Stimulated activated CD4-positive, alpha-beta T cell treated with anti-CD3 and anti-CD28 coated beads, TNF-alpha, amount 100 ng/mL, for 48 hours (primary cell): Measurements from ENCODE around the gene HSPA2.

Experiments used
- DNase-seq, 3 donors: peaks; one replicate each; pipeline ENCODE4 v3.0.0-alpha.2; 2020; ENCODE audit warnings: low read depth in 3 of 3

Gene HSPA2

GRCh38 chr14:64540208-64541202 lies at the start of gene HSPA2:
Gene HSPA2 (plus strand): TSS chr14:64540741. CDS start chr14:64540850, 109 bp downstream.
- peak; percentile 89 to 94 (median 92) for DNase-seq

DNA sequence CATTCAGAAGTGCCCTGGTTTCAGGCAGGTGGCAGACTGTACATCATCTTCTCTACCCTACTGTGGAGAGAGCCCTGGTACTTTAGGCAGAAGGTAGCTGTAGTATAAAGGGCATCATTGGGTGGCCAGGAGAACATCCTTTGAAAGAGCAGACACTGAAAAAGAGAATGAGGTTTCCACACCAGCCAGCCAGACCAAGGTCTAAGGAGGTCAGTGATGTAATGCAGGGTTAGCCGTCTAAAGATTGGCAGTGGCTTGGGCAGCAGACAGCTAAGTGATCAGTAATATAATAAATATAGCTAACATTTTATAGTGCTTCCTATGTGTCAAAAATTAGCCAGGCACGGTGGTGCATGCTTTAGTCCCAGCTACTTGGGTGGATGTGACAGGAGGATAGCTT lies 48.9 kb upstream of the HSPA2 start:
- DNase-seq: no peak

GRCh38 chr14:64493455-64493854 lies 47.1 kb upstream of the HSPA2 start:
- no peak for DNase-seq

GRCh38 chr14:64495252-64495651 lies 45.3 kb upstream of the HSPA2 start:
- DNase-seq: no peak

DNA sequence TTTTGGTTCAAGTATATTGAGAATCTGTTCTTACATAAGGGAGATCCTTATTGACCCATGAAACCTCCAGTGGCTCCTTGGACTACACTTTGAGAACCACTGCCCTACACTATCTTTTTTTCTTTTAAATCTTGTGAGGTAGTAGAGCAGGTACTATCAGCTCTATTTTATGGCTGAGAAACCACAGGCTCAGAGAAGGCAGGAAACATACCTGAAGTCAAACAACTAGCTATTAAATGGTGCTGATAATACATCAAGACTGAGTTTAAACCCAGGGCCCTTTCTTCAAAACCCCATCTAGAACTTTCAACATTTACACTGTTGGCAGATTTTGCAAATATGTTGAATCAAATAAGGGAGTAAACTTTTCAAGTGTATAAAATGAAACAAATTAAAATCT lies 43.8 kb upstream of the HSPA2 start:
- DNase-seq: no peak

GRCh38 chr14:64500088-64500487 lies 40.5 kb upstream of the HSPA2 start:
- no peak for DNase-seq

DNA sequence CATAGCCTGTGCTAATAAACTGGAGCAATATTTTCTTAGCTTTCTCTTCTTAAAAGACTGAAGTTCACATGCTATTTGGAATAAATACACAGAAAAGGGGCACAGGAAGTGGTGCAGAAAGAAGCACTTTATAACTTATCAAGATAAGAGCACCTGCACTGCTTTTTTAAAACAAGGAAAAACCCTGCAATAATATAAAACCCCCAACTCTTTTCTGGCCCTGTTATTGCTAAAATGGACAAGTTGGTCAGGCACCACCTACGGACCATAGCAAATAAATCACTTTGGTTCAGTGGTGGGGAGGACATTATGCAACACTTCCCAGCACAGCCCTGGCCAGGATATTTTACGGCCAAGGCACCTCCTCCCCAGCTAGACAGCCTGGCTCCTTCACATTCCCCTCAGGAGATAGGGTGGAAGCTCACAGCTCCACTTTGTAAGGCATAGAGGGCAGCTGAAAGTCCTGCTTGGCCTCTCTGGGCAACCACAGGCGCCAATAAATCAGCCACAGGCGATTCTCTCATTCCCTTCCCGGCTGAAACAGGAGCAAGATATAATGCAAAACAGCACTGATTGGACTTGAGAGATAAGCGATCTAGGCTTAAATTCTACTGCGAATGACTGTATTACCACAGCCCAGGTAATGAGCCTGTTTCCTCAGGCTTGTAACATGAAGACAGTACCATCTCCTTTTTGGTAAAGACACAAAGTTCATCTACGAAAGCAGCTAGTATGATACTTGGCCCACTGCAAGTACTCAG lies 39.0 kb upstream of the HSPA2 start:
- DNase-seq: no peak

DNA sequence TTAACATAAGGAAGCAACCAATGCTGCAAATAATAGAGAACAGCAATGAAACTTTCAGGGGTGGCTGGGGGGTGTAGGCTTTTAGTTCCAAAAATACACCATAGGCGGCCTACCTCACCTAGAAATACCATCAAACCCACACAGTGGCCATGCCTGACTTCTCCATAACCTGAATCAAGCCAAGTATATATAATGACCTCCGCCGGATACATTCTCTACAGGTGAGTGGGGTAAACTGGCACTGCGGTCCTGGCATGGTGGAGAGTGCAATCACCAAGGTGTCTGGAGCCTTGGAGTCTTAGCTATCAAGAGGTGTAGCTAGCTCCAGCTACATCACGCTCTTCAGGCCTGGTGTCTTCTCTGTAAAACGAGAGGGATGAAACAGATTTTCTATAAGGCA lies 38.1 kb upstream of the HSPA2 start:
- no peak for DNase-seq

GRCh38 chr14:64502887-64503433 lies 37.6 kb upstream of the HSPA2 start:
- no peak for DNase-seq

- DNase-seq: peak; percentile 80 to 89 (median 89)
These were observed 36.9 kb upstream of the HSPA2 start, which contains the start of gene ZBTB25 for GRCh38 chr14:64503434-64504309. Gene ZBTB25 (minus strand): TSS chr14:64503838. CDS start chr14:64490533, 13,305 bp downstream.

DNA sequence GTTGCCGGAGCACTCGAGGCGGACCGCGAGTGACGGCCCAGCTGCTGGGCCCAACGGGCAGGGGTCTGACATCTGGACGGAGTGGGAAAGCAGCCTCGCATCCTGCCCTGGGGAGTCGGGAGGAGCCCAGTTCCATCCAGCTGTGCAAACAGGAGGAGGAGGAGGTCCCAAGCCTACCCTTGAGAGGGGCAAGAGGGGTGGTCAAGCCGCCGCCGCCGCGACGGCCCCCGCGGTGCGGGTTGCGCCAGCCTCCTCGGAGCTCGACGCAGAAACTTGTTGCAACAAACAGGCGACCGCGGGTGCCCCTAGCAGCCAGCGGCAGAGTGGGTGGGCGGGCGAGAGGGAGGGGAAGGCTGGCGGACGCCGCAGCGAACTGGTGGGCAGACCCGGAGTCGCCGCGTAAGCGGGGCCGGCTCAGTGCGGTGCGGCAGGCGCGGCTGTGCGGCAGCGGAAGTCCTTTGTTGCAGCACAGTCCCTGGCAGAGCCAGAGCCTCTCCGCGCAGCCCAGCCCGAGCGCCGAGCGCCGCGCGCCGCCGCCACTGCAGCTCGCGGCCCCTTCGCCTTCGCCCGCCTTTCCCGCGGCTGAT lies 36.1 kb upstream of the HSPA2 start, which contains the start of gene ZBTB1:
Gene ZBTB1 (plus strand): TSS at position 461 of the 587 bp plus-strand sequence. CDS start 16,735 bp downstream, outside the sequence.
- peak; percentile 74 to 84 (median 75) for DNase-seq

- DNase-seq: peak; percentile 67 to 89 (median 82)
These were observed 35.4 kb upstream of the HSPA2 start for GRCh38 chr14:64504897-64505794.

DNA sequence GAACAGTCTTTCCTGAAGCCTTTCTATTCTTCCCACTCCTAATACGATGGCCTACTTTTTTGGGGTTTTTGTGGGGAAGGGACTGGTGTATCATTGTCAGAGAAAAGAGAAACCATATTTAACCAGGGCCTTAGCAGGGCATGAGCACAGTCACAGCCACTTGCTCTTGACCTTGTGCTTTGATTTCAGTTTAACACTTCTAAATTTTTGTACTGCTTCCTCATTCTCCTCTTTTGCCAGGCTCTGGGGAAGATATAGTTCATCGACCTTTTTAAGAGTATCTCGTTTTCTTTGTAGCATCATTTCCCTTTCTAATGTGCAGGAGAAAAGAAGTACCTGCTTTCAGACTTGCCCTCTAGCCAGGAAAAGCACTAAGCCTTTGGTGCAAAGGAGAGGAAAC lies 33.8 kb upstream of the HSPA2 start:
- no peak for DNase-seq

DNA sequence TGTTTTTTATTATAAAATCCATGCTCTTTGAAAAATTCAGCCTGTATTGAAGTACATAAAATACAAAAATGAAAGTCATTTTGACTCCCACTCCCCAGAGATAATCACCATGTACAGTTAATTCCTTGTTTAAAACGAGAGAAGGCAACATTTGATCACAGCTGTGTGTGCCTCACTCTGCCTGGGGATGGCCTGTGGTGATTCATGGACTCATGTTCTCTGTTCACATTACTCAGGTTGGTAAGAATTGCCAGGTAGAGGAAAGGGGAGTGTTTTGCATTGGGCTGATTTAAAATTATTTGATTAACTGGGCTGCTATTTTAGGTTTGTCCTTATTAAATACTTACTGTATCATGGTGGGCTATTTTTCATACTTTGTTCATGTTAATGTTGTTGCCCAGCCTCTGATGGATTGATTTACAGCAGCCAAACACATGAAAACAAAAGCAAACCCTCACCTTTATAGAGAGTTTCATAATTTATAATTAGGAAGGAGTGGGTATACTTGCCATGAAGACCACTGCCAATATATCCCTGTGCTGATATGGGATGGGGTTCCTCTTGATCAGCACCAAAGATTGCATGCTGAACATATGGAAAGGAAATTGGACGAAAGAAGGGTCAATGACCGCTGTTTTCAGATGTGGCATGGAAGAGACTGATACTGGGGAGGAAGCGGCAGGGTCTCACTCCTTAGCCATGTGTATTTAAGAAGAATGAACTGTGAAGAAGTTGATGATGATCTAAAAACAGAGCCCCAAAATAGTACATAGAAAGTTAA lies 33.0 kb upstream of the HSPA2 start:
- peak in 1 of 3 donors; percentile 44 for DNase-seq

- DNase-seq: no peak
These were observed 32.2 kb upstream of the HSPA2 start for GRCh38 chr14:64508215-64508776.

DNA sequence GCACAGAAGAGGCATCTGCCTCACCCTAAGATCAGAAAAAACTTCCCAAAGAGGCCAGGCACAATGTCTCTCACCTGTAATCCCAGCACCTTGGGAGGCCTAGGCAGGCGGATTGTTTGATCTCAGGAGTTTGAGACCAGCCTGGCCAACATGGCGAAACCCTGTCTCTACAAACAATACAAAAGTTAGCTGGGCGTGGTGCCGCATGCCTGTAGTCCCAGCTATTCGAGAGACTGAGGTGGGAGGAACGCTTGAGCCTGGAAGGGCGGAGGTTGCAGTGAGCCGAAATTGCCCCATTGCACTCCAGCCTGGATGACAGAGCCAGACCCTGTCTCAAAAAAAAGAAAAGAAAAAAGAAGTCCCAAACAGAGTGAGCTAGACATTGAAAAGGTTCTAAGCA lies 31.5 kb upstream of the HSPA2 start:
- DNase-seq: no peak

- DNase-seq: peak in 2 of 3 donors; percentile 46
These were observed 29.5 kb upstream of the HSPA2 start for GRCh38 chr14:64510825-64511671.
